ENCODE results near the gene SECISBP2. TPM values are rescaled to one million over a fixed set of nuclear protein-coding genes. Genes with fewer than 3 reads are reported as not detected.

Gene SECISBP2
- total and polyA plus RNA-seq, 2 experiments from 2014 or later: 77.7 to 86.8 TPM

GRCh38 chr9:89390068-89390555, 71.8 kb downstream of the SECISBP2 start:
- H3K27ac Mint-ChIP-seq: no peak overlapping the region

More at GRCh38 chr9:89390068-89390555, 71.8 kb downstream of the SECISBP2 start:
- Mint-ChIP-seq H3K4me3 (no peak overlapping the region), H3K36me3 (ENCODE audit: low read depth) (peaks cover 73% of the 10 kb centered on the region), H3K9me3 (no peaks in the 10 kb centered on the region), H3K27me3 (ENCODE audit: insufficient read depth, low read depth, poor library complexity) (no peaks in the 10 kb centered on the region), H3K4me1 (no peaks in the 10 kb centered on the region)
- Histone ChIP-seq H3K9me2 (ENCODE audit: insufficient read depth) (no peaks in the 10 kb centered on the region), H3F3A (replicated peaks; ENCODE audit: low read depth) (no peaks in the 10 kb centered on the region), H2AFZ (no peak overlapping the region), H3K79me2 (replicated peaks; ENCODE audit: insufficient read depth) (no peaks in the 10 kb centered on the region), H3K27me3 (ENCODE audit: insufficient read depth) (no peaks in the 10 kb centered on the region), H3K4me3 (no peak overlapping the region), H3K4me1 (ENCODE audit: insufficient read depth) (no peaks in the 10 kb centered on the region), H4K20me1 (replicated peaks; ENCODE audit: insufficient read depth) (no peaks in the 10 kb centered on the region), H3K36me3 (ENCODE audit: insufficient read depth) (peaks cover 17% of the 10 kb centered on the region), H3K4me2 (no peak overlapping the region), H3K27ac (ENCODE audit: low read depth) (0 out of 2 replicates have a peak overlapping the region, but pooled peaks have one; percentile 19)
- ATAC-seq: no peak
- no peak for DNase-seq (ENCODE audit: low spot score)
- TF ChIP-seq REST (IDR thresholded peaks at IDR 0.05; ENCODE audit: unreplicated experiment) (no peak), ZNF462 (CRISPR knock-in tag; IDR thresholded peaks at IDR 0.05) (no peak), EZH2phosphoT487 (IDR thresholded peaks at IDR 0.05; ENCODE audit: unreplicated experiment) (no peak), ZNF331 (CRISPR knock-in tag; IDR thresholded peaks at IDR 0.05; ENCODE audit: low read depth) (no peak), CTCF (conservative IDR thresholded peaks at IDR 0.05; ENCODE audit: low read depth in 2 of 2) (no peak), CREB1 (CRISPR knock-in tag; IDR thresholded peaks at IDR 0.05; ENCODE audit: low read depth) (no peak), EZH2 (IDR thresholded peaks at IDR 0.05; ENCODE audit: low read depth, unreplicated experiment) (no peak), STAT1 (IDR thresholded peaks at IDR 0.05; ENCODE audit: unreplicated experiment) (no peak), NANOG (IDR thresholded peaks at IDR 0.05; ENCODE audit: borderline replicate concordance) (no peak), POLR2AphosphoS5 (IDR thresholded peaks at IDR 0.05; ENCODE audit: low read depth) (no peak), ZNF114 (CRISPR knock-in tag; IDR thresholded peaks at IDR 0.05) (no peak), ETS1 (IDR thresholded peaks at IDR 0.05) (no peak)

All from GM23338 (cell line).